HG03025 (cell line): ENCODE results near the gene SLC37A2.
"Not testable (repeated sequence)": the region's sequence is repeated elsewhere in the genome, so short reads cannot be mapped to it uniquely, and the experiment has no call there.

Experiments used
- ATAC-seq: cut with Tn5 transposase; IDR thresholded peaks from one replicate; pipeline ENCODE4 v1.9.1; 2021; ENCODE audit warnings: mild to moderate bottlenecking, moderate library complexity; ENCODE audit not compliant: unreplicated experiment, low FRiP score

The SLC37A2 gene

DNA sequence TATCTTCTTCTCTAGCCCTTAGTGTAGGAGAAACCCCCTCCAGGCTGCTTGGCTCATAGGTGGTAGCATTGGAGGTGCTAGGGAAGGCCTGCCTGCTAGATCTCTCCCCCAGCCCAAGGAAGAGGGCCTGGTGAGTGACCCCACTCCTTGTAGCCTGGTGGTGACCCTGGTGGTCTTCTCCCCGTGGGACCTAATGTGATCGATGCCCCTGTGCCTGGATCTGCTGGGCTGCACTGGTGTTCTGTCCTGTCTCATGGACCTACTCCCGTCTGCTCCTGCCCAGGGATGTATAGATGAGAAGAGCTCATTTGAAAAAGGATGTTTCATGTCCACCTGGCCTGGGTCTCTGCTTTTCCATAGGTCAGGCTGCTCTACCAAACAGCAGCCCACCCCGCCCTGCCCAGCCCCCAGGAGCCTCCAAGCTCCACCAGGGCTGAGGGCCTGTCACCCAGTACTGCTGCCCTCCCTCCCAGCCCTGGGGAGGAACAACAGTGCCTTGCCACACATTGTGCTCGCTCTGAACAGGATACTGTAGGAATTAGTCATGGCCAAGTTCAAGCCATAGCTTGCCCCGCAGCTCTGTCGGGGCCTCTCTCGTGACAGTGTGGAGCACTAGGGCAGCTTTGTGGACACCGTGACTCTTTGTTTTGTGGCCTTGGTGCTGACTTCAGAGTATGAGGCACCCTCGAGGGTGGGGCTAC is 19.7 kb downstream of the SLC37A2 start:
- ATAC-seq = no peak

DNA sequence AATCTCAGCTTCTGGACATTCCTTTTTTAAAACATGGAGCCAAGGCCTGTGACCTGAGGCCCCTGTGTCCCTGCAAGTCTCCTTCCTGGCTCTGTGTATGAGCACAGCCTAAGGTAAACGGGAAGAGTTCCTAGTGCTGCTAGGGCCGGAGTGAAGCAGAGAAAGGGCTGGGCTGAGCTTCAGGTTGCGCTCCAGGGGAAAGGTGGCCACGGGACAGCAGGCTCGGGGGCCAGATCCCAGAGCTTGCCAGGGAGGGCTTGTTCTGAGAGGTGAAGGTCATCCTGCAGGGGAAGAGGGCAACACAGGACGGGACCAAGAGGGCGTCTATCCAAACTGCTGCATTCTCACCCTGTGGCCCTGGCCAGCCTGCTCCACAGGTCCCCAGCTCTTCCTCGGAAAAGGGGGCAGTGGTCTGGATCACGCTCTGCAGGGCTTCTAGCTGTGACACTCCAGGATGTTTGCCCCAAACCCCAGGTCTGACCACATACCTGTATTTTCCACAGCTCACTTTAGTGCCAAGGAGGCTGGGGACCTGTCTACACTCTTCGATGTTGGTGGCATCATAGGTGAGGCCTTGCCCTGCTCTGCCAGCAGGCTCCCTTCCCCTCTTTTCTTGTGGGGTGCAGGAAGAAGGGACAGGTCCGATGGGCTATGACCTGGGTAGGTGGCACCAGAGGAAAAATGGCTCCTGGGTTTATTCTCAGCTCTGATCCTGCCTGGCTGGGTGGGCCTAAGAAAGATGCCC is 20.4 kb downstream of the SLC37A2 start:
- no peak for ATAC-seq

DNA sequence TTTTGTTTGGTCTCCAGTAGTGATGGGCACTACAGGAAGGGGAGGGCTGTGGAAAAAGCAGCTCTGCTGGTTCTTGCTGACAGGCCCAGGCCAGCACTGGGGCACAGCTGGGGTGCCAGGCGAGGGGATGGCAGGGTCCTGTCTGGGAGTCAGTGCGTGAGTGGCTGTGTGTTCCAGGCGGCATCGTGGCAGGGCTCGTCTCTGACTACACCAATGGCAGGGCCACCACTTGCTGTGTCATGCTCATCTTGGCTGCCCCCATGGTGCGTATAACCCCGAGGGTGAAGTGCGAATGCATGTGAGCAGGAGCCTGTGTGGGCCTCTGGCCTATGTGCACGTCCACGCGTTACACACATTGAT is 20.9 kb downstream of the SLC37A2 start:
- ATAC-seq = no peak

DNA sequence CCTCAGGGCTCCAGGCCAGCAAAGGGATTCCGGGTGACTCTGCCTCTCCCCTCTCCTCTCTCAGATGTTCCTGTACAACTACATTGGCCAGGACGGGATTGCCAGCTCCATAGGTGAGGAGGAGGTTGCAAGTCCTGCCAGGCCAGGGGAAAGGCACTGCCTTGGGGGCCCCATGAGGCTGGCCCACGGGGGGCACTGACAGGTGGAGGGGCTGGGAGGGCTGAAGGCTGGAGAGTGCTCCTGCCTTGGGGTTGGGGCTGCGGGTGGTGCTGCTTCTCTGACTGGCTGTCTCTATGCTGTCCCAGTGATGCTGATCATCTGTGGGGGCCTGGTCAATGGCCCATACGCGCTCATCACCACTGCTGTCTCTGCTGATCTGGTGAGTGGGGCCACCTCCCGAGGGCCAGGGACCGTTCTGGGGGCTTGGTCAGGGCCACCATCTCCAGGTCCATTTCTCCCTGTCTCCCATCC is 21.7 kb downstream of the SLC37A2 start:
- ATAC-seq = no peak

DNA sequence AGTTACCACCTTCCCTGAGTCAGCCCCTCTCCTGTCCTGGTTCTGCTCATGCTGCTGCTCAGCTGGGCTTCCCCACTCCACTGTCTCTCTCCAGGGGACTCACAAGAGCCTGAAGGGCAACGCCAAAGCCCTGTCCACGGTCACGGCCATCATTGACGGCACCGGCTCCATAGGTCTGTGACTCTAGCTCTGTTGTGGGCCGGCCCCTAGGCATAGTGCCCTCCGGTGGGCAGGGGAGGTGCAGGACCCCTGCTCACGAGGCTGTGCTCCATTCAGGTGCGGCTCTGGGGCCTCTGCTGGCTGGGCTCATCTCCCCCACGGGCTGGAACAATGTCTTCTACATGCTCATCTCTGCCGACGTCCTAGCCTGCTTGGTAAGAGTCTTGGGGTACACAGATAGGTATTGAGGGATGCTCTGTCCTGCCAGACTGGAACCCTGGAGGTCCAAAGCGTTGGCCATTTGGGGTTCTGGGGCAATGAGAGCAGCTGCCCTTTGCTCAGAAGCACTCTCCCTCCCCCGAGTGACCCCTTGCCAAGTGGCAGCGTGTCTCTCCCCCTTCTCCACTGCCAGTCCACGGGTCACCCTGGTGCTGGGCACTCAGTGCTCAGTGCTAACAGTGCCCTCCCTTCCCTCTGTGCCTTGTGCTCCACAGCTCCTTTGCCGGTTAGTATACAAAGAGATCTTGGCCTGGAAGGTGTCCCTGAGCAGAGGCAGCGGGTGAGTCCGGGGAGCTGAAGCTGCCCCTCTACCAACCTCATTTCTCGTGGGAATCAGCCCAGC is 22.4 kb downstream of the SLC37A2 start:
- ATAC-seq = no peak

DNA sequence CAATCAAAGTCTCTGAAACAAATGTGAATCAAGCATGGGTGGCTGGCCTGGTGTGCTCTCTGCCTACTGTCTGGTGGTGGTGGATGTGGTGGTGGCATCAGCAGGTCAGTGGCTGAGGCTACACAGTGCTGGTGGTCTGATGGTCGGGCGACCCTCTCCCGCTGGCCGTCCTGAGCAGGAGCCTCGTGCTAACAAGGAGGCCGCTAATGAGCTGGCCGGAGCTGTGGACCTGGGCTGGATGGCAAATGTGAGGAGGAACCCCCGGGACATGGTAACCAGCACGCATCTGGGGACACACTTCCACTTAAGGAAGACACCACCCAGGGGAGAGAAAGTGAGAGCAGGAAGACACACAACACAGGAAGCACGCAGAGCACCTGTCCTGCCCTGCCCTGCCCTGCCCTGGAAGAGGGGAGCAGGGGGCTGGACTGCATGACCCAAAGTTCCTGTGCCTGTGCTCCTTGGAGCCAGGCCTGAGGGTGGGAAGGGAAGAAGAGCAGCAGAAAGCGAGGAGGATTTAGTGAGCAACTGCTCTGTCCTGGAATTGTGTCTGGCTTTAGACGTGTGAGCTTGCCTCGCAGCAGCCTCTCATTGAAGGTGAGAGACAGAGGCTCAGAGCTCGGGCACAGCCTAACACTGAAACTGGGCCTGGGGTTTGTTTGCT is 23.7 kb downstream of the SLC37A2 start:
- ATAC-seq = no peak

DNA sequence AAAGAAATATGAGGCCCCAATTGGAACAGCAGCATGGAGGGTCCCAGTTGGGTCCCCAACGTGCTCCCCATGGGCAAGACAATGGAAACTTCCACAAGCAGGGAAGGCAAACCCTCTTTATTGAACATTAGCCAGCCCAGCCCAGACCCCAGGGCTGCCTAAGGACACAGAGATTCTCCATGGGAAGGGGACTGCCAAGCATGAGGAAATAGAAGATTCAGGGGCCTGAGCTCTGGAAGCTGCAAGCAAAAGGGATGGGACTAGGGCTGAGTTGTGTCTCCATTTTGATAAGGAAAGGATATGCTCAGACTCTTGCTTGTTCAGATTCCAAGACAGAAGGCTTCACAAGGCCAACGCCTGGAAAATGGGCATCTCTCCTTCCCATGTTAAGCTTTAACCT is 25.0 kb downstream of the SLC37A2 start:
- ATAC-seq = no peak

DNA sequence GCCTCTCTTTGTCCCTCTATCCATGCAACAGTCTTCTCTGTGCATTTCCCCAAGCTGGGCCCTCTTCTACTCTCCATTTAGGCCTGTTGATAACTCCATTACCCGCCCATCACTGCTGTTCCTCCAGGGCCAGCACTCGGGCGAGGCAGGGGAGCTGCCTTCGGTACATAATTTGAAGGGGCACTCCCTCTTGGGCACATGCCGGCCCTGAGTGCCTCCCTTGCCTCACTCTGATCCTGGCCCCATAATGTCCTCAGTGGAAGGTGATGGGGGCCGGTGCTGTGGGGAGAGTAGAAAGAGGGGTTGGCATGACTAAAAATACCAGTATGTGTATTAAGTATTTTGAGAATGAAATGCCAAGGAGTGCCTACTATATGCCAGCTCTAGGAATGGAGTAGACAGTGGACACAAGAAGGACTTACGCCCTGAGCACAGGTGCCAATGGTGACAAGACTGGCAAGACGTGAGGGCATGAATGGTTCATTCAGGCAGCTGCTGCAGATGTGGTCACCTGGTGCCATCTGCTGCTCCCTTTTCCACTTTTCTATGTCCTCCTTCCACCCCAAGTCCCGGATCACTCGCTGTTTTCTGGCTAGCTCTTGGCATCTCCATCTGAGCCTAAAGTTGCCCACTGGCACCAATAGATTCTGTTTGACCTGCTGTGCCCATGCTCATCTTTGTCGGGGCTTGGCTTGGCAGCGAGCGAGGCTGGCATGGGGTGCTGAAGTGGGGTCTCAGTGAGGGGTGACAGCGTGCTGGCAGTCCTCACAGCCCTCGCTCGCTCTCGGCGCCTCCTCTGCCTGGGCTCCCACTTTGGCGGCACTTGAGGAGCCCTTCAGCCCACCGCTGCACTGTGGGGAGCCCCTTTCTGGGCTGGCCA is 25.7 kb downstream of the SLC37A2 start:
- ATAC-seq = no peak

DNA sequence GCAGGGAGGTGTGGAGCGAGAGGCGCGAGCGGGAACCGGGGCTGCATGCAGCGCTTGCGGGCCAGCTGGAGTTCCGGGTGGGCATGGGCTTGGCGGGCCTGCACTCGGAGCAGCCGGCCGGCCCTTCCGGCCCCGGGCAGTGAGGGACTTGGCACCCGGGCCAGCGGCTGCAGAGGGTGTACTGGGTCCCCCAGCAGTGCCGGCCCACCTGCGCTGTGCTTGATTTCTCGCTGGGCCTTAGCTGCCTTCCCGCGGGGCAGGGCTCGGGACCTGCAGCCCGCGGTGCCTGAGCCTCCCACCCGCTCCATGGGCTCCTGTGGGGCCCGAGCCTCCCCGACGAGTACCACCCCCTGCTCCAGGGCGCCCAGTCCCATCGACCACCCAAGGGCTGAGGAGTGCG is 26.4 kb downstream of the SLC37A2 start:
- ATAC-seq = not testable (repeated sequence)

DNA sequence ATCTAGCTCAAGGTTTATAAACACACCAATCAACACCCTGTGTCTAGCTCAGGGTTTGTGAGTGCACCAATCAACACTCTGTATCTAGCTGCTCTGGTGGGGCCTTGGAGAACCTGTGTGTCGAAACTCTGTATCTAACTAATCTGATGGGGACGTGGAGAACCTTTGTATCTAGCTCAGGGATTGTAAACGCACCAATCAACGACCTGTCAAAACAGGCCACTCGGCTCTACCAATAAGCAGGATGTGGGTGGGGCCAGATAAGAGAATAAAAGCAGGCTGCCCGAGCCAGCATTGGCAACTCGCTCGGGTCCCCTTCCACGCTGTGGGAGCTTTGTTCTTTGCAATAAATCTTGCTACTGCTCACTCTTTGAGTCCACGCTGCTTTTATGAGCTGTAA is 27.0 kb downstream of the SLC37A2 start:
- not testable (repeated sequence) for ATAC-seq

DNA sequence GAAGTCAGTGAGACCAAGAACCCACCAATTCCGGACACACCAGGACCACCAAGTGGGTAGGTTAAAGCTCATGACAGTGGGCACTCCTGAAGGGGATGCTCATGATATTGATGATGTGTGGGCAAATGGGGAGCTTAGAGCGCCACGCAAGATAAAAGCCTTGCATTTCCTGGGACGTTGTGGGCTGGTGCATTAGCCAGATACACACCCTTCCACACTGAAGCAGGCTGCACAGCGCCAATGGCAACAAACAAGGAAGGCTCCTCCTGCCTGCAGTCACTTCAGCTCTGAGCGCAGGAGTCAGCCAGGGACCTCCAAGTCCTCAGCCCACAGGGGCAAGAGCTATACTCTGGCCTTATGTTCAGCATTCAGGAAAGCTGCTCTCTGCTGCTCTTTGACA is 27.7 kb downstream of the SLC37A2 start:
- ATAC-seq = no peak

DNA sequence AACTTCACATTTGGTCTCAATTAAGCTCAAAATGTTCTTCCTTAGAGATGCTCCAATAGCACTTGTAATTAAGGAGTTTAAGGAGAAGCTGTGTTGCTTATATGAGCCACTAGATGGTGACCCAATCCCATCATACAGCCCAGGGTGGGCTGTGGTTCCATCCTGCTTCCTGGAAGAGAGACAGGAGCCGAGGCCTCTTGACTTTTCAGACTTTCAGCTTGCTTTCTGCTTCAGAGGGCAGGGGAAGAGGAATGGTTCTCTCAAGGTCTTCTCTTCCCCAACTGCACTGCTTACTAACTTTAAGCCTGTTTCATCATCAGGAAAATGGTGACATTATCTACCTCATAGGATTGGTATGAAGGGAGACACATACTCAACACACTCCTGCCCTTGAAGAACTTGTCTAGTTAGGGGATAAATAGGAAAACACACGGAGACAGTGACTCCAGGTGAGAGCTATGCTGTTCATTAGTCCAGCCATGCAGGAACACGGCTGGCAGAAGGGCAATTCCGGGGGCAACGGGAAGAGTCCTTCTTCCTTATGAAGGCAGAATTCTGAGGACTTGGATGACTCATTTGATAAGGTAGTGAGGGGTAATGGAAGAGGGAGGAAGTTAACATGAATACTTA is 28.3 kb downstream of the SLC37A2 start:
- no peak for ATAC-seq

DNA sequence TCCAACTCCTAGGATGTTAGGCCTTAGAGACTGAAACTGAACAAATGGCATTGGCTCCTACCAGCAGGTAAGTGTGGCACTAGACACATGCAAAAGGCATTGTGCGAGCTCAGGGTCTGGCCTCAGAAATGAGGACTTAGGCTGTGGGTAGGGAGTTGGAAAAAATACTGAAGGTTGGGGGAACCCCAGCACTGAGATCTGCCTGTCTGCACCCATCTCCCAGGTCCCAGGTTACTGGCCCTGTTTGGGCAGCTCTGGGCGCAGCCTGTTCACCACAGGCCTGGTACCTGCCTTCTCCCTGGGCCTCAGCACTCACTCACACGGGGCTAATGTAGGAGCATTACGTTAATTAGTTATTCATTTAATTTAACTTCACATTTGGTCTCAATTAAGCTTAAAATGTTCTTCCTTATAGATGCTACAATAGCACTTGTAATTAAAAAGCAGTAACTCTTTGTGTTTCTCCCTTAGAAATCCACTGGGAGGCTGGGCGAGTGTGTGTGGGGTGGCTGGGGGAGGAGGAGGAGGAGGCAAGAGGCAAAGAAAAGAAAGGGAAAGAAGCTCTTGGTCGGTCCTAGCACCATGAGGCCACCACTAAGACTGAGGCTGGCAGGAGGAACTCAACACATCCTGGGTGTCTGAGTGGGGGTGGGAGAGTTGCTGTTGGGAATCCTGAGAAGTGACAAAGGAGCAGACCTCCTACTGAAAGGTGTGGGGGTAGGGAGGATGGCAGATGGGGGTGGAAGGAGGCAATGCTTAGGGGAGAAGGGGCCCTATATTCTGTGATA is 29.0 kb downstream of the SLC37A2 start:
- ATAC-seq = no peak

DNA sequence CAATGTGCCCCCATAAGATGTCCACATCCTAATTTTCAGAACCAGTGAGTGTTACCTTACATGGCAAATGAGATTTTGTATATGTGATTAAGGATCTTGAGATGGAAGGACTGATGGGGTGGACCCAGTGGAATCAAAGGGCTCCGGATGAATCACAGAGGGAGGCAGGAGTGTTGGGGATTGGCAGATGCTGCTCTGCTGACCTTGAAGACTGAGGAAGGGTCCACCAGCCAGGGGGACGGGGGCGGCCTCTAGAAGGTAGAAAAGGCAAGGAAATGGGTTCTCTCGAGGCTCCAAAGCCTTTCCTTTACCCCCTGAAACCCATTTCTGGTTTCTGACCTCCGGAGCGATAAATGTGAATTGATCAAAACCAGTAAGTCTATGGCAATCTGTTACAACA is 29.6 kb downstream of the SLC37A2 start:
- ATAC-seq = no peak

DNA sequence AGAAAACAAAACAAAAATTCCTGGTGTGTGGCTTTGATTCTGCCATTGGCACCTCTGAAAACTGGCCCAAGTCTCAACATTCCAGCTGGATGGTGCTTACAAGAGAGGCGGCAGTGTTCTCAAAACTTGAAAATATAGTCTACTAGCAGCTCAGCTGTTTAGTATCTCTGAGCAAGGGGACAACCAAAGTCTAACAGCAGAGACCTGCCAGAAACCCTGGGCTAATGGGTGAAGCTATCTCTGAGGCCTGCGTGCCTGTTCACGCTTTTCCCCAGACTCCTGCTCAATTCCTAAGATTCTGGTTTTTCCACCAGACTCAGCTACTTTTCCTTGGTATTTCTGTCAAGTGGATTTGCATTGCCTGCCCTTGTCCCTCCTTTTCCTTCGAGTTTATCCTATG is 30.4 kb downstream of the SLC37A2 start:
- no peak for ATAC-seq

DNA sequence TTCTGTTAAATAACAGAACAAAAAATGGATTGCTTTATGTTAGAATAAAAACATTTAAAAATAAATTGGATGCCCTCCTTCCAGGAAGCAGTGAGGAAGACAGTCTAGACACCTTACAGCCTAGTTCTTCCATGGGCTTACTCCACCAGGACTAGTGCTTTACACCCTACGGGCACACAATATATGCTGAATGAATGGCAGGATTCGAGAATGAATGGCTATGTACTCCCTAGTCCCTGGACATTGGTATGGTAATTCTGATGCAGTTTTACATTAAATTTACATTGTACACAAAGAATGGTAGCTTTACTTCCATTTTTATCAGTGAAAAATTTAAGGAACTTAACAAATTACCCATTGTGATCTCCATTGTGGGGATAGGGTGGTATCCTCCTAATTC is 31.6 kb downstream of the SLC37A2 start:
- no peak for ATAC-seq

DNA sequence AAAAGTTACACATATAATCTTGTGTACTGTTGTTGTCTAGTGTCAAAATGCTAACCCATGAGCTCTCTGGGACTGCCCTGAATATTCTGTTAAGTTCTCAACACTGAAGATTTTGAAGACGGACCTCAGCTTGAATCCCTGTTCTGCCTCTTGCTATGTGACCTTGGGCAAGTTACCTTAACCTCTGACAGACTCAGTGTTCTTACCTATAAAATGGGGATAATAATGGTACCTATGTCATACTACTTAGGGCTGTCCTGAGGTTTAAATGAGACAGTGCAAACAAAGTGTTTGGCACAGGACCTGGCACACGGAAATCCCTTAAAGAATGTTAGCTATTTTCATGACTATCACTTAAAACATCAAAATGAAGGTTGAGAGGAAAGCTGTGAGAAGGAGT is 37.0 kb downstream of the SLC37A2 start:
- no peak for ATAC-seq

DNA sequence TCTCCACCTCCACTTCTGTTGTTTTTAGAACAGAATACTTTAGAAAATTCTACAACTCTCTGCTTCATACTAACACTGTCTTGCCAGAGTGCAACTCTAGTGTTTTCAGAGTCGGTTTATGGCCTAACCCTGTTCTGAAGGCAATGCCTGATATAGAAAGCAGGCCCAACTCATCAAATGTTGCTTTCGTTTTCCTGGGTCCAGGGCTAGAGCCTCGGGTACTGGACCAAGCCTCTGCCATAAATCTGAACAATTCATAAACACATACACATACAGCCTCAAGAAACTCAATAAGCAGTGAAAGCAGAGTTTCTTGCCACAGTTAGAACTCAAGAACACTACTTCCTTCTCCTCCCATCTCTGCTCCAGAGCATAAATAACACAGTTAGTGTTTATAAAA is 38.5 kb downstream of the SLC37A2 start:
- ATAC-seq = no peak

DNA sequence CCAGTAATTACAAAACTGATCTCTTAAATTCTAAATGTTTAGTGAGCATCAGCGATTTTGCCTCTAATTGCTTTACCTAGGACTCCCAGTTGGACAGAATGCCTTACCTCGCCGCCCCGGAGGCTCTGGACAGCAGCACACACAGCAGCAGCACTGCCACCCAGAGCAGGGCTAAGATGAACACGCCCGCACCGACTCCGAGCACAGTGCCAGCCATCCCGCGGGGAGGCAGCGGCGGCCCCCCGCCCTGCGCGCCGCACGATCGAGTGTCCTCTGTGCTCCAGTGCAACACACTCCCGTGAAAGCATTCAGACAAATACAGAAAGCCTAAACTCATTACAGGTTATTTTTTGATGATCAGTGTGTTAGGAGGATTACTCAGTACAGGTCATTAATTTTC is 38.9 kb downstream of the SLC37A2 start:
- no peak for ATAC-seq
